ENCODE data around the gene PPM1N. TPM values are rescaled to one million over a fixed set of nuclear protein-coding genes. Genes with fewer than 3 reads are reported as not detected.

Gene PPM1N
- total and polyA plus RNA-seq, 2 of the 13 experiments (the other 11 are each of a cell fraction or from before 2014, with no cell fraction given): 0.31 to 1.8 TPM

DNA sequence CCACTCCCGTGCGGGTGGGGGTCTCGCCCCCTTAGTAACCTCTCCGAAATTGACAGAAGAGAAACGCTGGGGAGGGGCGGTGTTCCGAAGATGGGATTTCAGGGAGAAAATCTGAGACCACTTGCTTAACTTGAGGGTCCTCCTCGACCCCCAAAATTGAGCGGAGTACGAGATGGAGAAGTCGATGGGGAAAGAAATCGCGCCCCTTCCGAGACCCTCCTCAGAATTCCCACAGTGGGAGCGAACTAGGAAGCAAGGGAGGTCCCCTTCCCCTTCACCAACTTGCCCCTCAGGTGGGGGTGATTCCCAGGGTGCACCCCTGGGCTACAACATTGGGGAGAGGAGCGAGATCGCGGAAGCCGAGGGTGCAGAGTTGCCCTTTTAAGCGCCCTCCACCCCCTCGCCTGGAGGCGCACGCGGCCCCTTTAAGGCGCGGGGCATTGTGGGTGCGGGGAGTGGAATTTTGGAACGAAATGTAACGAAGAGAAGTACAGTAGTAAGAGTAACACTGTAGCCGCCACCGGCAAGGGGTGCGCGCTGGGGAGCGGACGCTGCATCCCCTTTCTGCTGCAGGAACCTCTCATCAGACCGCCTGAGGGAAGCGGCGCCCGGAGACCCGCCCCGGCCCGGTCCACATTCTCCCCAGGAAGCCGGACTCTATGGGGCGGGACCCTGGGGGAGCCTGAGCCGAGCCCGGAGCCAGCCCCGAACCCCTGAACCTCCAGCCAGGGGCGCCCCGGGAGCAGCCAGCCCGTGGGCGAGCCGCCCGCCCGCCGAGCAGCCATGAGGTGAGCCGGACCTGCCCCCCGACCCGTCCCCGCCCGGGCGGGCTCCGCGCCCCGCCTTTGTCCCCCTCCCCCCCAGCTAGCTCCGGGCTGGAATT lies 9.0 kb downstream of the PPM1N start, which contains the start of gene VASP (continued):
- no peak for TF ChIP-seq NONO (IDR thresholded peaks at IDR 0.05)
- peak; percentile 82 for TF ChIP-seq NONO (CRISPR knock-in tag; conservative IDR thresholded peaks at IDR 0.05)
- TF ChIP-seq TGIF2 (CRISPR knock-in tag; IDR thresholded peaks at IDR 0.05): no peak
- peak; percentile 93 for TF ChIP-seq ZNF143 (CRISPR knock-in tag; IDR thresholded peaks at IDR 0.05)
- no peak for TF ChIP-seq RFX1 (IDR thresholded peaks at IDR 0.05)
- TF ChIP-seq CENPX (CRISPR knock-in tag; IDR thresholded peaks at IDR 0.05): no peak
- TF ChIP-seq IKZF1 (IDR thresholded peaks at IDR 0.05): no peak
- TF ChIP-seq, protein P1, sequence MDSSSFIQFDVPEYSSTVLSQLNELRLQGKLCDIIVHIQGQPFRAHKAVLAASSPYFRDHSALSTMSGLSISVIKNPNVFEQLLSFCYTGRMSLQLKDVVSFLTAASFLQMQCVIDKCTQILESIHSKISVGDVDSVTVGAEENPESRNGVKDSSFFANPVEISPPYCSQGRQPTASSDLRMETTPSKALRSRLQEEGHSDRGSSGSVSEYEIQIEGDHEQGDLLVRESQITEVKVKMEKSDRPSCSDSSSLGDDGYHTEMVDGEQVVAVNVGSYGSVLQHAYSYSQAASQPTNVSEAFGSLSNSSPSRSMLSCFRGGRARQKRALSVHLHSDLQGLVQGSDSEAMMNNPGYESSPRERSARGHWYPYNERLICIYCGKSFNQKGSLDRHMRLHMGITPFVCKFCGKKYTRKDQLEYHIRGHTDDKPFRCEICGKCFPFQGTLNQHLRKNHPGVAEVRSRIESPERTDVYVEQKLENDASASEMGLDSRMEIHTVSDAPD (CRISPR knock-in tag; IDR thresholded peaks at IDR 0.05): no peak
- TF ChIP-seq, protein P2, sequence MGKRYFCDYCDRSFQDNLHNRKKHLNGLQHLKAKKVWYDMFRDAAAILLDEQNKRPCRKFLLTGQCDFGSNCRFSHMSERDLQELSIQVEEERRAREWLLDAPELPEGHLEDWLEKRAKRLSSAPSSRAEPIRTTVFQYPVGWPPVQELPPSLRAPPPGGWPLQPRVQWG (CRISPR knock-in tag; IDR thresholded peaks at IDR 0.05; ENCODE audit: borderline replicate concordance, low read depth): no peak
- TF ChIP-seq KAT8 (CRISPR knock-in tag; IDR thresholded peaks at IDR 0.05): peak; percentile 47; the same call in 1 of the 2 replicates
- TF ChIP-seq ZNF776 (CRISPR knock-in tag; IDR thresholded peaks at IDR 0.05): no peak
- TF ChIP-seq ZSCAN22 (CRISPR knock-in tag; IDR thresholded peaks at IDR 0.05): no peak
- TF ChIP-seq HNRNPH1 (optimal IDR thresholded peaks at IDR 0.05; ENCODE audit: low read depth, low read length): no peak
- TF ChIP-seq SRSF1 (optimal IDR thresholded peaks at IDR 0.05; ENCODE audit: low read depth, low read length): no peak
- no peak for TF ChIP-seq SOX13 (IDR thresholded peaks at IDR 0.05)
- peak in 1 of 2 experiments; percentile 31; a peak in 1 of 4 replicates for TF ChIP-seq SOX13 (CRISPR knock-in tag; conservative IDR thresholded peaks at IDR 0.05 in 1 of 2, IDR thresholded peaks at IDR 0.05 in 1 of 2)
- no peak for TF ChIP-seq ZNF510 (CRISPR knock-in tag; IDR thresholded peaks at IDR 0.05; ENCODE audit: low read depth)
- peak; percentile 58; the same call in 1 of the 2 replicates for TF ChIP-seq MXD4 (CRISPR knock-in tag; IDR thresholded peaks at IDR 0.05)
- no peak for TF ChIP-seq TAF15 (IDR thresholded peaks at IDR 0.05; ENCODE audit: low read depth, low read length, poor library complexity, severe bottlenecking)
- peak; percentile 64 for TF ChIP-seq ZEB1 (IDR thresholded peaks at IDR 0.05; ENCODE audit: insufficient replicate concordance, low read depth)
- TF ChIP-seq, protein P3, sequence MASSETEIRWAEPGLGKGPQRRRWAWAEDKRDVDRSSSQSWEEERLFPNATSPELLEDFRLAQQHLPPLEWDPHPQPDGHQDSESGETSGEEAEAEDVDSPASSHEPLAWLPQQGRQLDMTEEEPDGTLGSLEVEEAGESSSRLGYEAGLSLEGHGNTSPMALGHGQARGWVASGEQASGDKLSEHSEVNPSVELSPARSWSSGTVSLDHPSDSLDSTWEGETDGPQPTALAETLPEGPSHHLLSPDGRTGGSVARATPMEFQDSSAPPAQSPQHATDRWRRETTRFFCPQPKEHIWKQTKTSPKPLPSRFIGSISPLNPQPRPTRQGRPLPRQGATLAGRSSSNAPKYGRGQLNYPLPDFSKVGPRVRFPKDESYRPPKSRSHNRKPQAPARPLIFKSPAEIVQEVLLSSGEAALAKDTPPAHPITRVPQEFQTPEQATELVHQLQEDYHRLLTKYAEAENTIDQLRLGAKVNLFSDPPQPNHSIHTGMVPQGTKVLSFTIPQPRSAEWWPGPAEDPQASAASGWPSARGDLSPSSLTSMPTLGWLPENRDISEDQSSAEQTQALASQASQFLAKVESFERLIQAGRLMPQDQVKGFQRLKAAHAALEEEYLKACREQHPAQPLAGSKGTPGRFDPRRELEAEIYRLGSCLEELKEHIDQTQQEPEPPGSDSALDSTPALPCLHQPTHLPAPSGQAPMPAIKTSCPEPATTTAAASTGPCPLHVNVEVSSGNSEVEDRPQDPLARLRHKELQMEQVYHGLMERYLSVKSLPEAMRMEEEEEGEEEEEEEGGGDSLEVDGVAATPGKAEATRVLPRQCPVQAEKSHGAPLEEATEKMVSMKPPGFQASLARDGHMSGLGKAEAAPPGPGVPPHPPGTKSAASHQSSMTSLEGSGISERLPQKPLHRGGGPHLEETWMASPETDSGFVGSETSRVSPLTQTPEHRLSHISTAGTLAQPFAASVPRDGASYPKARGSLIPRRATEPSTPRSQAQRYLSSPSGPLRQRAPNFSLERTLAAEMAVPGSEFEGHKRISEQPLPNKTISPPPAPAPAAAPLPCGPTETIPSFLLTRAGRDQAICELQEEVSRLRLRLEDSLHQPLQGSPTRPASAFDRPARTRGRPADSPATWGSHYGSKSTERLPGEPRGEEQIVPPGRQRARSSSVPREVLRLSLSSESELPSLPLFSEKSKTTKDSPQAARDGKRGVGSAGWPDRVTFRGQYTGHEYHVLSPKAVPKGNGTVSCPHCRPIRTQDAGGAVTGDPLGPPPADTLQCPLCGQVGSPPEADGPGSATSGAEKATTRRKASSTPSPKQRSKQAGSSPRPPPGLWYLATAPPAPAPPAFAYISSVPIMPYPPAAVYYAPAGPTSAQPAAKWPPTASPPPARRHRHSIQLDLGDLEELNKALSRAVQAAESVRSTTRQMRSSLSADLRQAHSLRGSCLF (CRISPR knock-in tag; IDR thresholded peaks at IDR 0.05; ENCODE audit: borderline replicate concordance): no peak
- TF ChIP-seq ZFX (CRISPR knock-in tag; IDR thresholded peaks at IDR 0.05; ENCODE audit: low read depth): no peak; the same call in 1 of the 2 replicates
- TF ChIP-seq ZNF326 (CRISPR knock-in tag; IDR thresholded peaks at IDR 0.05; ENCODE audit: borderline replicate concordance): 0 out of 2 replicates have a peak, but pooled peaks have one; percentile 15
- TF ChIP-seq GATAD2A (CRISPR knock-in tag; IDR thresholded peaks at IDR 0.05): no peak
- no peak for TF ChIP-seq SCMH1 (CRISPR knock-in tag; IDR thresholded peaks at IDR 0.05; ENCODE audit: borderline replicate concordance)
